ENCODE data around the gene C2.

GRCh38 chr6:31882344-31882743 is 45.2 kb upstream of the C2 start:
- TF ChIP-seq, protein P1, sequence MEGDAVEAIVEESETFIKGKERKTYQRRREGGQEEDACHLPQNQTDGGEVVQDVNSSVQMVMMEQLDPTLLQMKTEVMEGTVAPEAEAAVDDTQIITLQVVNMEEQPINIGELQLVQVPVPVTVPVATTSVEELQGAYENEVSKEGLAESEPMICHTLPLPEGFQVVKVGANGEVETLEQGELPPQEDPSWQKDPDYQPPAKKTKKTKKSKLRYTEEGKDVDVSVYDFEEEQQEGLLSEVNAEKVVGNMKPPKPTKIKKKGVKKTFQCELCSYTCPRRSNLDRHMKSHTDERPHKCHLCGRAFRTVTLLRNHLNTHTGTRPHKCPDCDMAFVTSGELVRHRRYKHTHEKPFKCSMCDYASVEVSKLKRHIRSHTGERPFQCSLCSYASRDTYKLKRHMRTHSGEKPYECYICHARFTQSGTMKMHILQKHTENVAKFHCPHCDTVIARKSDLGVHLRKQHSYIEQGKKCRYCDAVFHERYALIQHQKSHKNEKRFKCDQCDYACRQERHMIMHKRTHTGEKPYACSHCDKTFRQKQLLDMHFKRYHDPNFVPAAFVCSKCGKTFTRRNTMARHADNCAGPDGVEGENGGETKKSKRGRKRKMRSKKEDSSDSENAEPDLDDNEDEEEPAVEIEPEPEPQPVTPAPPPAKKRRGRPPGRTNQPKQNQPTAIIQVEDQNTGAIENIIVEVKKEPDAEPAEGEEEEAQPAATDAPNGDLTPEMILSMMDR (IDR thresholded peaks at IDR 0.05) = no peak
- TF ChIP-seq POLR2A (IDR thresholded peaks at IDR 0.05) = no peak

Data from adrenal gland (tissue), 5 donors.